ENCODE measurements around the gene TBC1D30.

- no peak for TF ChIP-seq CTCF (IDR thresholded peaks at IDR 0.05)
- TF ChIP-seq POLR2A (IDR thresholded peaks at IDR 0.05): no peak
Observed at GRCh38 chr12:64780531-64781279, 43.7 kb upstream of the TBC1D30 start.

All from lower leg skin (tissue), 3 donors.